ENCODE results near the gene HPRT1.

- TF ChIP-seq CTCF (IDR thresholded peaks at IDR 0.05; ENCODE audit: insufficient read depth, low read length), result no peak
- TF ChIP-seq REST (IDR thresholded peaks at IDR 0.05; ENCODE audit: insufficient replicate concordance, low read depth), result no peak
- no peak for TF ChIP-seq GABPA (IDR thresholded peaks at IDR 0.05; ENCODE audit: low read depth)
- TF ChIP-seq POLR2AphosphoS5 (IDR thresholded peaks at IDR 0.05; ENCODE audit: low read depth), result no peak
These were observed 2.3 kb upstream of the HPRT1 start for GRCh38 chrX:134457708-134458107.
